K562 (cell line): ENCODE data around the gene MINPP1.

Experiments used
- CBFB ChIP-seq: sonication (generic); formaldehyde crosslinking; IDR thresholded peaks from 2 replicates; pipeline ENCODE4 v1.4.0; 2020; ENCODE audit warnings: mild to moderate bottlenecking, missing genetic modification reagents
- FUS ChIP-seq: fragments of 200-400 bp; formaldehyde crosslinking; optimal IDR thresholded peaks from 2 replicates; pipeline ENCODE3; 2017; ENCODE audit warnings: low read depth, low read length
- KDM1A ChIP-seq, 2 experiments: fragments of 450-650 bp; IDR thresholded peaks; 2 replicates each; pipeline ENCODE4 v1.6.1; 2016; ENCODE audit warnings: mild to moderate bottlenecking in 2 of 2
- MAFK ChIP-seq: IDR thresholded peaks from 2 replicates; pipeline ENCODE4 v1.6.1; 2011; ENCODE audit warnings: low read length, improper control_type of control experiment
- MYC ChIP-seq, 2 experiments: fragments of 250-450 bp in 1 of 2; sonication (Bioruptor Pico) in 1 of 2; IDR thresholded peaks; 2 replicates each; pipeline versions ENCODE4 v1.5.1 to v1.6.1; 2012 to 2021; ENCODE audit warnings: low read depth in 2 of 2, borderline replicate concordance in 1 of 2, improper control_type of control experiment in 1 of 2, low read length in 1 of 2, mild to moderate bottlenecking in 1 of 2, moderate library complexity in 1 of 2
- NR2F6 ChIP-seq: fragments of 450-650 bp; formaldehyde crosslinking; IDR thresholded peaks from 2 replicates; pipeline ENCODE4 v1.4.0; 2020; ENCODE audit warnings: mild to moderate bottlenecking
- POLR2A ChIP-seq: fragments of 450-650 bp; conservative IDR thresholded peaks from 2 replicates; pipeline ENCODE4 v1.6.1; 2016
- RCOR1 ChIP-seq, 2 experiments: IDR thresholded peaks; 2 replicates each; pipeline ENCODE4 v1.6.1; 2012; ENCODE audit warnings: low read depth in 2 of 2, low read length in 2 of 2, borderline replicate concordance in 1 of 2, improper control_type of control experiment in 1 of 2
- SMAD1 ChIP-seq: fragments of 150-350 bp; IDR thresholded peaks from 2 replicates; pipeline ENCODE4 v1.6.1; 2014; ENCODE audit warnings: low read length, low read depth; ENCODE audit not compliant: partially characterized antibody
- SMARCC2 ChIP-seq: fragments of 450-650 bp; IDR thresholded peaks from 2 replicates; pipeline ENCODE4 v1.6.1; 2017; ENCODE audit warnings: antibody characterized with exemption, moderate library complexity, mild to moderate bottlenecking, low read depth
- STAT5B ChIP-seq: fragments of 250-450 bp; sonication (Bioruptor Pico); IDR thresholded peaks from 2 replicates; pipeline ENCODE4 v1.8.0; 2021; ENCODE audit warnings: mild to moderate bottlenecking, inconsistent platforms
- ZNF76 ChIP-seq: fragments of 250-450 bp; sonication (Bioruptor Pico); IDR thresholded peaks from 2 replicates; pipeline ENCODE4 v1.4.0; 2020; ENCODE audit warnings: mild to moderate bottlenecking, moderate library complexity, borderline replicate concordance
- TF ChIP-seq, protein P1 (sequence below): sonication (generic); formaldehyde crosslinking; IDR thresholded peaks from 2 replicates; pipeline ENCODE4 v1.9.0; 2022; ENCODE audit warnings: mild to moderate bottlenecking, missing genetic modification reagents
- TF ChIP-seq, protein P2 (sequence below), 2 experiments: fragments of 450-650 bp; formaldehyde crosslinking in 1 of 2; IDR thresholded peaks; 2 replicates each; pipeline versions ENCODE4 v1.4.0 to v1.6.1; 2014 to 2020; ENCODE audit warnings: mild to moderate bottlenecking in 2 of 2, borderline replicate concordance in 1 of 2, low read depth in 1 of 2

DNA sequence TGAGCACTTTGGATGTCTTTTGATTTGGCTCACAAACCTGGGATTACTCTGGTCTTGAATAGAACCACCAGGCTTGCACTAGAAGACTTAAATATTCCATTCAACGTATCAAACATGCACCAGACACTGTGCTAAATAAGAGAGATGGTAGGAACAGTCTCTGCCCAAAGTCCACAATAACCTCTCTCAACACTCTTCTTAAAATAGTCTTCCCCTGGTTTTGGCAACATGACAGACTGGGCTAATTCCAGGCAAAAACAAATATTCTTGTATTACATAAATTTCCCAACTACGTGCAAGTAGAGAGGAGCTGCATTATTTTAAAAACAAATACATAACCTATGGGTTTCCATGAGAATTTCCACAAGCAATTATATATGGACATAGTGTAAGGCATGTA lies 90.2 kb downstream of the MINPP1 start:
- no peak for TF ChIP-seq NR2F6 (CRISPR knock-in tag)
- no peak for TF ChIP-seq STAT5B (CRISPR knock-in tag)
- TF ChIP-seq CBFB: no peak
- TF ChIP-seq RCOR1 (IDR thresholded peaks at IDR 0.05; ENCODE audit: borderline replicate concordance in 1 of 2, low read depth in 2 of 2, low read length in 2 of 2): no peak
- TF ChIP-seq POLR2A: no peak
- TF ChIP-seq KDM1A (IDR thresholded peaks at IDR 0.05): no peak
- TF ChIP-seq, protein P1, sequence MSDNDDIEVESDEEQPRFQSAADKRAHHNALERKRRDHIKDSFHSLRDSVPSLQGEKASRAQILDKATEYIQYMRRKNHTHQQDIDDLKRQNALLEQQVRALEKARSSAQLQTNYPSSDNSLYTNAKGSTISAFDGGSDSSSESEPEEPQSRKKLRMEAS (CRISPR knock-in tag): no peak
- TF ChIP-seq ZNF76 (CRISPR knock-in tag): no peak
- no peak for TF ChIP-seq MYC (IDR thresholded peaks at IDR 0.05; ENCODE audit: low read depth, low read length)
- TF ChIP-seq MYC (CRISPR knock-in tag; IDR thresholded peaks at IDR 0.05; ENCODE audit: borderline replicate concordance, low read depth): no peak
- TF ChIP-seq, protein P2, sequence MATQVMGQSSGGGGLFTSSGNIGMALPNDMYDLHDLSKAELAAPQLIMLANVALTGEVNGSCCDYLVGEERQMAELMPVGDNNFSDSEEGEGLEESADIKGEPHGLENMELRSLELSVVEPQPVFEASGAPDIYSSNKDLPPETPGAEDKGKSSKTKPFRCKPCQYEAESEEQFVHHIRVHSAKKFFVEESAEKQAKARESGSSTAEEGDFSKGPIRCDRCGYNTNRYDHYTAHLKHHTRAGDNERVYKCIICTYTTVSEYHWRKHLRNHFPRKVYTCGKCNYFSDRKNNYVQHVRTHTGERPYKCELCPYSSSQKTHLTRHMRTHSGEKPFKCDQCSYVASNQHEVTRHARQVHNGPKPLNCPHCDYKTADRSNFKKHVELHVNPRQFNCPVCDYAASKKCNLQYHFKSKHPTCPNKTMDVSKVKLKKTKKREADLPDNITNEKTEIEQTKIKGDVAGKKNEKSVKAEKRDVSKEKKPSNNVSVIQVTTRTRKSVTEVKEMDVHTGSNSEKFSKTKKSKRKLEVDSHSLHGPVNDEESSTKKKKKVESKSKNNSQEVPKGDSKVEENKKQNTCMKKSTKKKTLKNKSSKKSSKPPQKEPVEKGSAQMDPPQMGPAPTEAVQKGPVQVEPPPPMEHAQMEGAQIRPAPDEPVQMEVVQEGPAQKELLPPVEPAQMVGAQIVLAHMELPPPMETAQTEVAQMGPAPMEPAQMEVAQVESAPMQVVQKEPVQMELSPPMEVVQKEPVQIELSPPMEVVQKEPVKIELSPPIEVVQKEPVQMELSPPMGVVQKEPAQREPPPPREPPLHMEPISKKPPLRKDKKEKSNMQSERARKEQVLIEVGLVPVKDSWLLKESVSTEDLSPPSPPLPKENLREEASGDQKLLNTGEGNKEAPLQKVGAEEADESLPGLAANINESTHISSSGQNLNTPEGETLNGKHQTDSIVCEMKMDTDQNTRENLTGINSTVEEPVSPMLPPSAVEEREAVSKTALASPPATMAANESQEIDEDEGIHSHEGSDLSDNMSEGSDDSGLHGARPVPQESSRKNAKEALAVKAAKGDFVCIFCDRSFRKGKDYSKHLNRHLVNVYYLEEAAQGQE (IDR thresholded peaks at IDR 0.05; ENCODE audit: borderline replicate concordance): no peak
- TF ChIP-seq, protein P2 (CRISPR knock-in tag; IDR thresholded peaks at IDR 0.05; ENCODE audit: low read depth): no peak
- TF ChIP-seq FUS: no peak
- TF ChIP-seq SMARCC2: no peak
- TF ChIP-seq SMAD1: no peak
- TF ChIP-seq MAFK: no peak
